ENCODE measurements around the gene OSCP1.

OSCP1 gene

GRCh38 chr1:36392836-36393235 lies 57.4 kb downstream of the OSCP1 start:
- TF ChIP-seq, protein P1, sequence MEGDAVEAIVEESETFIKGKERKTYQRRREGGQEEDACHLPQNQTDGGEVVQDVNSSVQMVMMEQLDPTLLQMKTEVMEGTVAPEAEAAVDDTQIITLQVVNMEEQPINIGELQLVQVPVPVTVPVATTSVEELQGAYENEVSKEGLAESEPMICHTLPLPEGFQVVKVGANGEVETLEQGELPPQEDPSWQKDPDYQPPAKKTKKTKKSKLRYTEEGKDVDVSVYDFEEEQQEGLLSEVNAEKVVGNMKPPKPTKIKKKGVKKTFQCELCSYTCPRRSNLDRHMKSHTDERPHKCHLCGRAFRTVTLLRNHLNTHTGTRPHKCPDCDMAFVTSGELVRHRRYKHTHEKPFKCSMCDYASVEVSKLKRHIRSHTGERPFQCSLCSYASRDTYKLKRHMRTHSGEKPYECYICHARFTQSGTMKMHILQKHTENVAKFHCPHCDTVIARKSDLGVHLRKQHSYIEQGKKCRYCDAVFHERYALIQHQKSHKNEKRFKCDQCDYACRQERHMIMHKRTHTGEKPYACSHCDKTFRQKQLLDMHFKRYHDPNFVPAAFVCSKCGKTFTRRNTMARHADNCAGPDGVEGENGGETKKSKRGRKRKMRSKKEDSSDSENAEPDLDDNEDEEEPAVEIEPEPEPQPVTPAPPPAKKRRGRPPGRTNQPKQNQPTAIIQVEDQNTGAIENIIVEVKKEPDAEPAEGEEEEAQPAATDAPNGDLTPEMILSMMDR (IDR thresholded peaks at IDR 0.05; ENCODE audit: low read depth, low read length, missing control alignments): no peak
- no peak for DNase-seq (ENCODE audit: low read depth)
- no peak overlapping the region for H3K4me3 ChIP-seq (ENCODE audit: low read depth, low read length)
- in situ Hi-C loops (cut with HindIII; ENCODE audit: low sequenced_read_pairs): no loop called here

DNA sequence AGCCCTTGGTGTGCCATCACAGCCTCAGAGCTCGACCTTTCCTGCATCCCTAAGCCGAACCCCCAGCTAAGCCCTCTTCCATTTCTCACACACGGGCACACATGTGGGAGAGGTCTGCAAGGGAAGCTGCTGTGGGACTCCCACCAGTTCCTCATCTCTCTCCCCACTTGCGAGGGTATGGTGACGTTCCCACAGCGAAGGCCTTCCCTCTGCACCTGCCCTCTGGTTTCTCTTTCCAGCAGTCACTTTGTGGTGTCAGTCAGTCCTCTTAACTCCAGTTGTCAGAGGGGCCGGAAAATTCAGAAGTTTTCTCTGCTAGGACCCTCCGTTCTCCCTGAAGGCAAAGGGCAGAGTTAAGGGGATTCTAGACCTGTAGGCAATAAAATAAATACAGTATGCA lies 59.0 kb downstream of the OSCP1 start:
- TF ChIP-seq, protein P1 (IDR thresholded peaks at IDR 0.05; ENCODE audit: low read depth, low read length, missing control alignments): no peak
- H3K4me3 ChIP-seq (ENCODE audit: low read depth, low read length): no peak overlapping the region
- no peak for DNase-seq (ENCODE audit: low read depth)

DNA sequence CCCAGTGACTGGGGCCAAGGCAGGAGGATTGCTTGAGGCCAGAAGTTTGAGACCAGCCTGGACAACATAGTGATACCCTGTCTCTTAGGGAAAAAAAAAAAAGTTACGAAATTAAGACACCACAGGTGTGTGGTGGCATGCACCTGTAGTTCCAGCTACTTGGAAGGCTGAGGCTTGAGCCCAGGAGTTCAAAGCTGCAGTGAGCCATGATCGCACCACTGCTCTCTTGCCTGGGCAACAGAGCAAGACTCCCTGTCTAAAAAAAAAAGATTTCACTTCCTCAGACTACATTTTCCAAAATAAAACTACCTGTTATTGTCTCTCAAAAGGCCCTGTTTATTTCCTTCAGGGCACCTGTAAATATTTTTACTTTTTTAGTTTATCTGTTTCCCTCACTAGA lies 59.8 kb downstream of the OSCP1 start:
- in situ Hi-C loops (cut with HindIII; ENCODE audit: low sequenced_read_pairs): no loop called here
- H3K4me3 ChIP-seq (ENCODE audit: low read depth, low read length): no peak overlapping the region
- TF ChIP-seq, protein P1 (IDR thresholded peaks at IDR 0.05; ENCODE audit: low read depth, low read length, missing control alignments): no peak
- no peak for DNase-seq (ENCODE audit: low read depth)

More for the DNA sequence above, 59.0 kb downstream of the OSCP1 start:
- in situ Hi-C loops (cut with HindIII; ENCODE audit: low sequenced_read_pairs): no loop called here

DNA sequence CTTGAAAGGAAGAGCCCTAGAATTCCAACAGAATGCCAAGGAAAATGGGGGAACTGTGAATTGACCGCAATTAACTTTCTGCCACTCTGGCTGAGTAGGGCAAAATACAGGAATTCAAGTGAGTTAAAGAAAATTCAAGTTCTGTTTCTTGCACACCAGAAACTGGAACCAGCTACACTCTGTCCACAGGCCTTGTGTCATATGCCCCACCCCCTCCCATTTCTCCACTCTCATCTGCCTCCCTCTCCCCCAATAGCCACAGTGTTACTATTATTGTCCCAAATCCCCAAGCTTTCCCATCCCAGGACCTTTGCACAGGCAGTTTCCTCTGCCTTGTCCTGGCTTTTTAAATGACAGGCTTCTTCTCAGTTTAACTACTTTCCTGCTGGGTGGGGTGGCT lies 60.3 kb downstream of the OSCP1 start:
- no peak for DNase-seq (ENCODE audit: low read depth)
- in situ Hi-C loops (cut with HindIII; ENCODE audit: low sequenced_read_pairs): no loop called here
- TF ChIP-seq, protein P1 (IDR thresholded peaks at IDR 0.05; ENCODE audit: low read depth, low read length, missing control alignments): no peak
- H3K4me3 ChIP-seq (ENCODE audit: low read depth, low read length): no peak overlapping the region

- H3K4me3 ChIP-seq (ENCODE audit: low read depth, low read length): no peak overlapping the region
- TF ChIP-seq, protein P1 (IDR thresholded peaks at IDR 0.05; ENCODE audit: low read depth, low read length, missing control alignments): no peak
- no peak for DNase-seq (ENCODE audit: low read depth)
- in situ Hi-C loops (cut with HindIII; ENCODE audit: low sequenced_read_pairs): no loop called here
These were observed 61.0 kb downstream of the OSCP1 start for GRCh38 chr1:36389261-36389660.

DNA sequence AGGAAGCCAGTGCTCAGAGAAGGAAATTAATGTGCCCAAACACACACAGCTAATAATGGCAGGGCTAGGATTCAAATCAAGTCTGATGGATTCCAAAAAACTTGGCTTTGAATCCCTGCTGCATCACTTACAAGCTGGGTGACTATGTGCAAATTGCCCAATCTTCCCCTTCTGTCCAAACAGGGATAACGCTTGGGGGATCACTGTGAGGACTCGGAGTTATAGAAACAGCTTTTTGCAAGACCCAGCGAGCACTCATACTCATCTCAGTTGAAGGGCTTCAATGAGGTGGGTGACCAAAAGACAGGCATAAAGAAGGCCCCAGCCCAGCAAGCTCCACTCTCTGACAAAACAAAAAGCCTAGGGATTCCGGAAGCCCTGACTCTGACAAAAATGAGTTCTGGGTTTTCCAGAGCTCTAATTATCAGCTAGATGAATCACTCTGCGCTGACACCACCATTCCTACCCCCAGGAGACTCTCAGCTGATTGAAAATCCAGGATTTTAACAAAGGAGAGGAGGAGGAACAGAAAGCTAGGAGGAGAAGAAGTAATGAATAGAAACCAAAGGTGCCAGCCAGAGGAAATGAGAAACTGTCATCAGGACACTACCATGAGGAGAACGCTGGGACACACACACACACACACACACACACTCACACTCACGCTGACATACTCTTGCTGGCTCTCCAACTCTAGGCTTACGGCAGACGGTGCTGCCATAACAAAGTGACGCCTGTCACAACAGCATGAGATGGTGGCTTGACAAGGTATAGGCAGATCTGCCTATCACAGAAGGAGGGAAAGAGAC lies 62.9 kb downstream of the OSCP1 start:
- peak; percentile 64 for DNase-seq (ENCODE audit: low read depth)
- TF ChIP-seq, protein P1 (IDR thresholded peaks at IDR 0.05; ENCODE audit: low read depth, low read length, missing control alignments): no peak
- in situ Hi-C loops (cut with HindIII; ENCODE audit: low sequenced_read_pairs): no loop called here
- H3K4me3 ChIP-seq (ENCODE audit: low read depth, low read length): peak overlapping the region; percentile 48

Data from astrocyte of the cerebellum (primary cell).